GM21447 (cell line): ENCODE measurements around the gene BRD9.

ENCODE experiments used
- ATAC-seq: cut with Tn5 transposase; IDR thresholded peaks from one replicate; pipeline ENCODE4 v1.9.1; 2021; ENCODE audit not compliant: unreplicated experiment

The BRD9 gene

DNA sequence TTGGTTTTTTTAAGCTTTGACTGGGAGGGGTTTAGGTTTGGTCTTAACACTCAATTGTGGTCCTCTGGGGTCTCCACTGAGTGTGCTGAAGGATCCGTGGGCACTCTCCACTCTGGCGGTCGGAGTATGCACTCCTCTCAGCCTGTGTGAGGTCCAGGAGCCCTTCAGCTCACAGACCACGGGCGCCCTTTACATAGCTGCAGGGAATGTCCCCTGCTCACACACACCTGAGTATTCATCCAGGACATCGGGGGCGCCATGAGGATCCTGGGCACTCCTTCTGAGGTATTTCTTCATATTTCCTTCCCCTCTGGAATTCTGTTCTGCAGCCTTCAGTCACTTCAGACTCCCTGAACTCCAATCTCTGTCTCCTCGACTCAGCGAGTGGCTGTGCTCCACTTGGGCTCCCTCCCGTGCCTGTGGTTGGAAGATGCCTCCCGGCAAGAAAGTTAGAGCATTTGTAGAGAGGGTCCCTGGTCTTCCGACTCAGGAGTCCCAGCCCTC is 12.6 kb upstream of the BRD9 start:
- no peak for ATAC-seq

DNA sequence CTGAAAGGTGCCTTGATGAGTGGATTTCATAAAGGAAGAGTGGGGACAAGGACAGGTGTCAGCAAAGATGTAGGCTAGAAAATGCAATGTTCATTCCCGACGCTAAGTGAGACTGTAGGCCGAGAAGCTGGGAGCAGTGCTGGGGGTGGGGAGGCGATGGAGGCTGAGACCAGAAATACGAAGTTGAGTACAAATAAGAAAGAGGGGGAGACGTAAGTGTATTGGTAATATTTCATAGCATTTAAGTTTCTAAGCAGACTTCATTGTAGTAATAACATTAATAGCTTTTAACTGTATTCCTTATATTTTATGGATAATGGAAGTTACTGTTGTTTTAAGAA is 11.1 kb upstream of the BRD9 start:
- ATAC-seq = no peak

DNA sequence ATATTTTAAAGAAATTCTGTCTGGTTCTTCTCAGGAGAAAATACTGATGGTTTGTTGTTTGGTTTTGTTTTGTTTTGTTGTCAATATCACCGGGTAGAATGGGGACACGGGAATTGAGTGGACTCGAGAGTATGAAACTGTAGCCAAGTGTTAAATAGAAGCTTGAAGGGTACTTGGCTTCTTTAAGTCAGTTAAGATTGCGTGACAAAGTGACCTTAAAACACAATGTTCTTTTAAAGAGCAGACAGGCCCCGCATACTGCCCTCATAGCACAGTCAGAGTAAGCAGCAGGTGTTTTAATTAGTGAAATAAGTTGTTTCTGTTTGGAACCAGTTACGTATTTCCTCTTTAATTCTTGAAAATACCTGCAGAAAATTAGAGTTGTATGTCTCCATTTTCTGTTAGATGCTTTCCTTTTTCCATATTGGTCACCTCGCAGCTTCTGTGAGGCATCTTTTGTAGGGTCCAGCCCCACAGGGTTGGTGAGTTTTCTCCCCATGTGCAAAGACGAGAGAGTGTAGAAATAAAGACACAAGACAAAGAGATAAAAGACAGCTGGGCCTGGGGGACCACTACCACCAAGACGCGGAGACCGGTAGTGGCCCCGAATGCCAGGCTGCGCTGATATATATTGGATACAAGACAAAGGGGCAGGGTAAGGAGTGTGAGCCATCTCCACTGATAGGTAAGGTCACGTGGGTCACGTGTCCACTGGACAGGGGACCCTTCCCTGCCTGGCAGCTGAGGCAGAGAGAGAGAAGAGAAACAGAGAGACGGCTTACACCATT is 9.7 kb upstream of the BRD9 start:
- ATAC-seq = no peak

DNA sequence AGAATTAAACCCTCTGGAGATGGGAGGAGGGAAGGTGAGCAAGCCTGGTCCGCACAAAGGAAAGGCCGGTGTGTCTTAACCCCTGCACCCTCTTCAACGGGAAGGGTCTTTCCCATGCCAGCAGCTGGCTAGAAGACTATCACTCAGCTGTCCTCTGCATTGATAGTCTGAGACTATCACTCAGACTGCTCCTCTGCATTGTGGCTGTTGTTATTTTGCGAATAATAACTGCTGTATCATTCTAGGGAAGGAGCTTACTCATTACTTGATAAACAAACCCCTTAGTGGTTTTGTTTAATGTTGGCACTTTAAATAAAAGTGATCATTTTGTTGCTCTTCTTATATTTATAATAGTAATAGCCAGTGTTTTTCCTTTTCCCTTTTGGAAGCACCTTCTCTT is 8.2 kb upstream of the BRD9 start:
- ATAC-seq = no peak

DNA sequence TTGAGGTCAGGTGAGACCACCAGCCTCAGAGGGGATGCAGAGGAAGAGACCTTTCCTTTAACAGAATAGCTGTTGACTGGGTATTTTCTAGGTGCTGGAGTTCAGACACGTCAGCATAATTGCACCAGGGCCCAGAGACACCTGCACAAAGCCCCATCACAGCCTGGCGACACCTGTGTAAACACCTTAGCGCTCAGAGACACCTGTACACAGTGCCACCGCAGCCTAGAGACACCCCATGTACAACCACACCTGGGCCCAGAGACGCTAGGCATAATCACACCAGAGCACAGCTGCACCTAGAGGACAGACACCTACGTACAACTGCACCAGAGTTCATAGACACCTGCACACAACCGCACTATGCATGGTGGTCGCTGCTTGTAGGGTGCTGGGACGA is 1.1 kb upstream of the BRD9 start:
- ATAC-seq = no peak

DNA sequence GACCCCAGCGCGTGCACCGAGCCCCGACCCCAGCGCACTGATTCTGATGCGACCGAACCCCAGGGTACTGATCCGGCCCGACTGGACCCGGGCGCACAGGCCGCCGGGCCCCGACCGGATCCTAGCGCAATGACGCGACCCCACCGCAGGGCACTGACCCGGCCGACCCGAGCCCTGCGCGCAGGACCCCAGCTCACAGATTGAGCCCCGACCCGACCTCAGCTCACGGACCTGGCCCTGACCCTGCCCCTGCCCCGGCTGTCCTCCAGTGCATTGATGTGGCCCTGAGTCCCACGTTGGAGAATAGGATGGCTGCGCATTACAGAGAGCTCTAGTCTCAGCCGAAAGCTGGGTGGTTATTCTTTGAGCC is 521 bp upstream of the BRD9 start:
- peak; percentile 27 for ATAC-seq

DNA sequence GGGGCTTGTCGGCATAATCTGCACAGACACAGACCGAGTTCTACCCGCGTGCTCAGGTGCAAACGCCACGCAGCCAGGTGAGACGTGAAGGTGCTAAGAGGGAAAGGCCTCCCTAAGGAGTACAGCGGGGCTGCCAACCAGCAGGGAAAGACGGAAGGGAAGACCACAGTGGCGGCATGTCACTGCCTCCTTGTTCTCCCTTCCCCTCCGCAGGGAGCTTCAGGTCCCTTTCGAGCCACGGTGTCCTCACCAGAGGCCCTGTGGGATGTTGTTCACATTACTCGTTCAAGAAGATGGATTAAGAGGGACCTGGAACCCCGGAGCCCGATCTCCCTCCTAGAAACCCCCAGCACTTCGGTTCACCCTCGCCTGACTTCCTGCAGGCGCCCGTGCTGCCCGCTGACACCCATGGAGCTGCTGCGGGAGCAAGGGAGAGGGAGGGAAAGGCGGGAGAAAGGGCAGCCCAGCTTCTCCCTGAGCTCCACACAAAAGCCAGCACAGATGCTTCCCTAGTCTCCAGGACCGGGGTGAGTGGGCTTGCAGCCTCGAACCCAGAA is 686 bp downstream of the BRD9 start:
- ATAC-seq = peak; percentile 14

DNA sequence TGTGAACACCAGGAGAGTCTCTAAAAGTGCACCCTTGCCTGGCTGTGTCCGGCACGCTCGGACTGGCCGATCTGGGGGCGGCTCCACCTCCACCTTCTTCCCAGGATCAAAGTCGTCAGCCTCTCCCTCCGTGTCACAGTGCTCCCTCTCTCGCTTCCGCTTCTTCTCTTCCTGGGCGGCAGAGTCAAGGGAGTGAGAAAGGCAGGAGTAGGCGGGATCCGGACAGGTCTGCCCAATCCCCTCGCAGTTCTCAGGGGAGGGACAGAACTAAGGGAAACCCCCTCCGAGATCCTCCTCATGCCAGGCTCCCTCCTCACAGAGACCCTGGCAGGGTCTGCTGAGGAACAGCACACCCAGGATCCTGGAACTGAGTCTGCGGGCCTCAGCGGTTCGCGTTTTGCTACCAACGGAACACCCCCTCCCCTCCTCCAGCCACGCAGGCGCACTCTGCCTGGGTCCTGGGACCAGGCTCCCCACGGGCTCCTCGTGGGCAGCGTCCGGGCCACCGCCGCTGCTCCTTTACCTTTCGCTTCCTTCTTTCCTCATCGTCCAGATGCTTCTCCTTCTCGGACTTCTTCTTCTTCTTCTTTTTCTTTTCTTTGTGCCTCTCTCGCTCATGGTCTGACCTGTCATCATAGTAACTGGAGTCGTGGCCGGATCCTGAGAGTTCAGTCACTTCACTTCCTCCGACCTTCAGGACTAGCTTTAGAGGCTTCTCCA is 1.3 kb downstream of the BRD9 start:
- no peak for ATAC-seq

DNA sequence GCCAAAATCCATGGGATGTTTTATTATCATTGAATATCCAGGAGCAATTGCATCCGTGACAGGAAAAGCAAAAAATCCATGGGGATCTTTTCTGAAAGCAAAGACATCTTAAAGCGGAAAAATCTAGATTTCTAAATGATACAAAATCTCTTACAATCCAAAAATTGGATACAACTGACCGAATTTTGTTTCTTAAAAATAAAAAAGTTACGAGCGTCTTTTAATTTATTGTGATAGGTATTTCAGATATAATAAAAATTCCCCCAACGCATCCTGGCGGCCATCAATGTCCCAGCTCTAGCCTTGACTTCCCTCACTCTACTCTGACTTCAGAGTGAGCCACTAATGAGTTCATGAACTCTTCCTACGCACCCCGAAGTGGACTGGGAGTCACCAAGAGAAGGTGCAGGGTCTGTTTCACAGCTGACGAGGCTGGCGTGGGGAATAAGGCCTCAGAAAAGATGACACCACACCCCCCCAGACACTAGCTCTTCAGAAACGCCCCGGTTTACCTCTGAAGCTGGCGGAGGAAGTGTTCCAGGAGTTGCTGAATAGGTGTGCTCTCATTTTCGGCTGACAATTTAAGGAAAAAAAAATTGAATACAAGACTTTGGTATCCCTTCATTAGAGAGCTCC is 3.4 kb downstream of the BRD9 start:
- ATAC-seq = no peak

DNA sequence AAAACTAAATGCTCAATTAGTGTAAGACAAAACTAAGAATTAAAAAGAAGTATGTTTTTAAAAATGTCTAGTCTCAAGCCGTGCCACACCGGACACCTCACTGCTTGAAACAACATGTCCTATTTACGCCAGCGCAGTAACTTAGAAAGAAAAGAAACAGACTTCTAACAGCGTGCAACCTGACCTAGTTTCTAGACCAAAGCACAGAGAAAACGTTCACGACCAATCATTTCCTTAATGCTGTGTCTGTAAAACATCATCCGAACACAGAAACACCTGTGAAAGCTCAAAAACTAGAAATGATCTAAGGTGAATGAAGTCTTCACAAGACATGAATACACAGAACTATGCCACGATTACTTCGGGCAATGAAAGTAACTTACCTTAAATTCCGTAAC is 4.0 kb downstream of the BRD9 start:
- ATAC-seq = no peak

DNA sequence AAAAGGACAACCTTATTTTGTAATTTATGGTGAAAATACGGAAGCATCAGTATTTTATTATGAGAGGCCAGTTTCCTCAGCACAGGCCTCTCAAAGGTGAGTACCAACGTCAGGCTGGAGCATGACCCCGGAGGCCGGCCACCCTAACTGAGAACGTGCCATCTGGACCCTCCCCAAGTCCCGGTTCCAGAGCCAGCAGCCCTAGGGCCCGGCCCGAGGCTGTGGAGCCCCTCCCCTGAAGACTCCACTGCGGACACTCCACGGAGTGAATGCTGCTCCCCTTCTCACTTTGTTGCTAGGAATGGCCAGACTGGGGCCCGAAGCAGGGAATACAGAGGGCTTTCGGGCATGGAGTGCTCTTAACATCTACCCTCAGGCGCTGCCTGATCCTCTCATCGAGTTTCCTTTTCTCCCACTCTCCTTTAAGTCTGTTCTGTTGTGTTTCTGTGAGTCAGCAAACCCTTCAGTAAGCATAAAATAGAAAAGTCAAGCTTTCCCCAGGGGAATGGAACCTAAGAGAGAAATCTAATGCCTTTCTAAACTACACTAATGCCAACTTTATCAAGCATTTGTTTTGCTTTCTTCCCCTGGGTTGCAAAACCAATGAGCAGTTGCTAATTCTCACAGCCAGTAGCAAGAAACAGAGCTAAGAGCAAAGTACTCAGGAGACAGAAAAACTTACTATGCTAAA is 4.5 kb downstream of the BRD9 start:
- ATAC-seq = no peak

DNA sequence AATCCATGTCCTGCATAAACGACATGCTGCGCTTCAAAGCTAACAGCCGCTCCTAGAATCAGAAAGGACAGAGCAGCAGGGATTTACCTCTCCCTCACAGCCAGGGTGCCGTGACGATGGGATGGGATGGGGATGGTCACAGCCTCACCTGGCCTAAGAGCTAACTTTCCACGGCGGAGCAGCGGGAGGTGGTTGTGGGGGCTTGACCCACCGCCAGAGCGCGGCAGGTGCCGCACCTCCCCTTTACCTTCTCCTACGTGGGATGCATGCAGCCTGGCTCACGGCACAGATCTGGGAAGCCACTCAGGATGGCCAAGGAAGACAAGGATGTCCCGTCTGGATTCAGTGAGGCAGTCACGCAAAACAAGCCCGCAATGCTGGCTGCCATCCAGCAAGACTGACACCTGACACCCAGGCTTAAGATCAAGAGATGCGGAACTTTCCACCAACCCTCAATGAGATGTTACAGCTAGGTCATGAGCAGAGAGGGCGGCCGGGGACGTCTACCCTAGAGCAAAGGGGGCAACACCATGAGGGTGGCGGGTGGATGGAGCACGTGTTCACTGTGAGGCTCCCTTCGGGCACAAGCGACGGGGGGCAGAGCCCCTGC is 5.8 kb downstream of the BRD9 start:
- no peak for ATAC-seq

DNA sequence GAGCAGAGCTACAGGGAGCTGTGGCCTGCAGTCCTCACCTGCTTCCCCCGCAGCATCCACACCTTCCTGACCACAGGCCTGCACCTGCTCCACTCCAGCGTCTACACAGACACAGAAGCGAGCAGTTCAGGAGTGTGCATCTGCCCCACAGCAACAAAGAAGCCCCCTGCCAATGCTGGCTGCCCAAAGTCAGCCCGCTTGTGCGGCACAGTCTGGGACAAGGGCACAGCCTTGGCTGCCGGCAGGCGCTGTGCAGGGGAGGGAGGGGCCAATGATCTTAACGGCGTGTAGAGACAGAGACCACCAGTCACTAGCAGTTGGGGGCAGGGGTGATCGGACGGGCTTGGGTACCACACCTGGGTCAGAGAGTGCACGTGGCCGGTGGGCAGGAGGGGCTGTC is 6.6 kb downstream of the BRD9 start:
- ATAC-seq = no peak

DNA sequence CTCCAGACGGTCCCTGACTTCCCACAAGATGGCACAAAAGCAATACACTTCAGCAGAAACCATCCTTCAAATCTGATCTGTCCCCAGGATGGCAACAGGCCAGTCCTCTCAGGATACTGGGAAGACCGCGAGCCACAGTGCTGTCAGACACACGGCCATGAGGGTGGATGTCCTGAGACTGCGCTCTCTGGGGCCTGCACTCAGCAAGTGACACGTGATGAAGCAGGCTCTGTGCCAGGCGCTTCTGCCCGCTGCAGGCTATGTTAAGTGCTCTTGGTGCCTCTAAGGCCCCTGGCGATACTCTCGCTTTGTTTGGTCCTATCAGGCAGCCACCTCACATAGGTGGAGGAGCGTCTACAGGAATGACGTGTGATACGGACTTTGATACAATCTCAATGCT is 7.1 kb downstream of the BRD9 start:
- no peak for ATAC-seq

DNA sequence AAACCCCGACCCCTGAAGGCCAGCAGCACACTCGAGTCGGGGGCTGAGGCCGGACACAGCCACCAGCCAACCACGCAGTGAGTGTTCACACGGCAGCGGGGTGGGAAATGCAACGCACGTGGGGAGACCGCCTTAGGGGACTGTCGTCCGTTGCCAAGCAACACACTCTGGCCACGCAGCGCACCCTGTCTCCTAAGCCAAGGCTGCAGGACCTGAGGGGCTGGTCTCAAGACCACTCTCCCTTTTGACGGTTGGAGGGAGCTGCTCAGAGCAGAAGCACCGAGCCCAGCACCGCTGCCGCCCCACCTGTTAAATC is 7.5 kb downstream of the BRD9 start:
- no peak for ATAC-seq

DNA sequence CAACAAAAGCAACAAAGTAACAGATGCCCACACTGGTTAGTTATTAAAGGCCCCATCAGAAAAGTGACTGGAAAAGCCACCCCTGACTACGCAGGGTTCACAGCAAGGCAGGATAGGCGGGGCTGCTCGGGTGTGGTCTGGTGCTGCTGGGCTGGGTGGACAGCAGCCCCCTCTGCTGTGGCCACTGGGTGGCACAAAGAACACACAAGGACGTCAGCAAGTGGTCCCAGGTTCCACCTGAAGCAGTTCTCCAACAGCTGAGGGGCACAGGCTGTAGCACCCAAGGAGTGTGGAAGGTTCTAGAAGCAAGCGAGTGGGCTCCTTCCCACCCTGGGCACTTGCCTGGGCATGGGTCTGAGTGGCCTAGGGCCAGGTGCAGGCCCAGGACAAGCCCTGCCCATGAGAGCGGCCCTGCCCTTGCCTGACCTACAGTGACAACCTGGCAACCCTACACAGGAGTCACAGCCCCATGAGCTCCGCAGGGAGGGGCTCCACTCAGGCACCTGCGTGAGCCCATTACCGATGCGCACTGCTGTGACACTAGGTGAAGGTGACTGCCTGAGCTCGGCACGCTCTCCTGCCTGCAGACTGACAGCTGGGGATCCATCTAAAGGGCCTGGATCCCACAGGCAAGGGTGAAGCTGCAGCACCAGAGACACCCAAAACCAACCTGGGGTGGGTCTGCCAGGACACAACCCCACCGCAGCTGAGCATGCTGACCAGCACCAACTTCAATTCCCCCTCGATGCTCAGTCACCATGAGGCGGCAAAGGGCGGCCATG is 8.1 kb downstream of the BRD9 start:
- ATAC-seq = no peak

DNA sequence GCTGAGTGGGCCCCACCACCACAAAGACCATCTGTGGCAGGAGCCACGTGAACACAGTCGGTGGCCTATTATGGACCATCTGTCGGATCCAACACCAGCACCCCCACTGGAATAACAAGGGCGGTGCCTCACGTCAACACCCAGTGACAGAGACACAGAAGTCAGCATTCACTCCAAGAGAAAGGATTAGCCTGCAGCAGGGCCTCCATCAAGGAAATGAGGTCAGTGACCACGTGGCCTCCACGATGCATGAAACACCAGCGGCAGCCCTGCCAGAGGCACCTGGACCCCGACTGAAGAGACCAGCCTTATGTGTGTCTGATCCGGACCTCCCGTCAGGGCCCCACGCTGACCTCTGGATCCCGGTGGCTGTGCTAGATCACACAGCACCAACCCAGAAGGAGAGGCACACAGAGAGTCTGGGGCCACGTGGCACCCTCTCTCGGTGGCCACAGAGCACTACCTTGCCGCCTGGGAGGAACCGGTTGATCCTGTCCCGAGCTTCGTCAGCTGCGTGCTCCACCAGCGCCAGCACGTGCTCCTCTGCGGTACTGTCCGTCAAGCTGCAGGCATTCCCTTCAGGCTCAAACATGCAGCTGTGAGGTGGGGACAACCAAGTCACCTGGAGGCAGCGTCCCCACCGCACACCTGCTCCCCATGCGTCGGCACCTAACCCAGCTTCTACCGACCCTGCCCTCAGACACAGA is 9.0 kb downstream of the BRD9 start:
- no peak for ATAC-seq

DNA sequence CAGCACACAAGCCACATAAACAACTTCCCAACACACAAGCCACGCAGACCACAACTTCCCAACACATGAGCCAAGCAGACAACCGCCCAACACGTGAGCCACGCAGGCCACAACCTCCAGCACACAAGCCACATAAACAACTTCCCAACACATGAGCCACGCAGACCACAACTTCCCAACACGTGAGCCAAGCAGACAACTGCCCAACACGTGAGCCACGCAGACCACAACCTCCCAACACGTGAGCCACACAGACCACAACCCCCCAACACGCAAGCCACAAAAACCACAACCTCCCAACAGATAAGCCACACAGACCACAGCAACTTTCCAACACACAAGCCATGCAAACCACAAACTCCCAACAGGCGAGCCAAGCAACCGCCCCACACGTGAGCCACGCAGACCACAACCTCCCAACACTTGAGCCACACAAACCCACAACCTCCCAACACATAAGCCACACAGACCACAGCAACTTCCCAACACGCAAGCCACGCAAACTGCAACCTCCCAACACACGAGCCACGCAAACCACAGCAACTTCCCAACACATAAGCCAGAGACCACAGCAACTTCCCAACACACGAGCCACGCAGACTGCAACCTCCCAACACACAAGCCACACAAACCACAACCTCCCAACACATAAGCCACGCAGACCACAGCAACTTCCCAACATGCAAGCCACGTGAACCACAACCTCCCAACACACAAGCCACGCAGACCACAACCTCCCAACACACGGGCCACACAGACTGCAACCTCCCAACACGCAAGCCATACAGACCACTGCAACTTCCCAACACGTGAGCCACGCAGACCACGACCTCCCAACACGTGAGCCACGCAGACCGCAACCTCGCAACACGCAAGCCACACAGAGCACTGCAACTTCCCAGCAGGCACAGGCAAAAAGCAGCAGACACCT is 10.1 kb downstream of the BRD9 start:
- ATAC-seq = no peak

DNA sequence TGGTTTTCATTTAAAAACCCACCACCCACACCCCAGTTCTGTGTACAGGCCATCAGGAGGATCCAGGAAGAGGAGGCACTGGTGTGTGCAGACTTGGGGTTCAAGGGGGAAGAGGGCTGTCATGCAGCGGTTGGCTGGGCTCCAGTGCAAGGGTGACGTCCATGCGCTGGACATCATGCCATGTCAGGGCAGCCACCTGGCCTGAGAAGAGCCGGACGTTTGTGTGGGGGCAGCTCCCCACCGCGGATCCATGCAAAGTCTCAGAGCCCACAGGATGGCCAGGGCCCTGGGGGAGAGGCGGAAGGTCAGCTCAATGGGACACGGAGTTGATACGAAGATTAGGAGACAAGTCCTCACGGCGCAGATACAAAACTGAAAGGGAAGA is 11.1 kb downstream of the BRD9 start:
- ATAC-seq = no peak
